GM19099 (cell line): Measurements from ENCODE around the gene ALPL.

ENCODE experiments used
- POLR2A ChIP-seq: IDR thresholded peaks from 3 replicates; pipeline ENCODE4 v1.6.1; 2011; ENCODE audit warnings: low read depth; ENCODE audit not compliant: insufficient read length; ENCODE audit errors: extremely low read depth

Gene ALPL

GRCh38 chr1:21616372-21616771 is 107.1 kb downstream of the ALPL start:
- TF ChIP-seq POLR2A, result no peak

- no peak for TF ChIP-seq POLR2A
These were observed 108.0 kb downstream of the ALPL start for GRCh38 chr1:21617126-21617738.

DNA sequence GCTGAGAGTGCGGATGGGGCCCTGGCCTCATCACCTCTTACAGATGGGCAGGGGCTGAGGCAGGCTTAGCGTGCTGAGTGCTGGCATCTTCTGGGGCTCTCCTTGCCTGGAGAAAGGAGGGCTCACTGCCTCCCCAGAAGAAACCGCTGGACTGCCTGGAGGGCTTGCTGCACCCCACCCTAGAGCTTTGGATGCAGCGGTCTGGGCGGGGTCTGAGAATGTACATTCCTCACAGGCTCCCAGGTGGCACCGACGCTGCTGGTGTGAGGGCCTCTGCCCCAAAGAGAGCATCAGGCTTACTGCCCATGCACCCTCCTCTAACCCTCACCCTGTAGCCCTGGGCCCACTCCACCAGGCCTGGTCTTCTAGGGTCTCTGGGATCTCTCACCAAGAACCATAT is 108.8 kb downstream of the ALPL start:
- no peak for TF ChIP-seq POLR2A

GRCh38 chr1:21618561-21619374 is 109.5 kb downstream of the ALPL start:
- TF ChIP-seq POLR2A, result no peak

- TF ChIP-seq POLR2A, result no peak
These were observed 110.2 kb downstream of the ALPL start for GRCh38 chr1:21619375-21619947.

- no peak for TF ChIP-seq POLR2A
These were observed 110.8 kb downstream of the ALPL start for GRCh38 chr1:21620011-21620410.

DNA sequence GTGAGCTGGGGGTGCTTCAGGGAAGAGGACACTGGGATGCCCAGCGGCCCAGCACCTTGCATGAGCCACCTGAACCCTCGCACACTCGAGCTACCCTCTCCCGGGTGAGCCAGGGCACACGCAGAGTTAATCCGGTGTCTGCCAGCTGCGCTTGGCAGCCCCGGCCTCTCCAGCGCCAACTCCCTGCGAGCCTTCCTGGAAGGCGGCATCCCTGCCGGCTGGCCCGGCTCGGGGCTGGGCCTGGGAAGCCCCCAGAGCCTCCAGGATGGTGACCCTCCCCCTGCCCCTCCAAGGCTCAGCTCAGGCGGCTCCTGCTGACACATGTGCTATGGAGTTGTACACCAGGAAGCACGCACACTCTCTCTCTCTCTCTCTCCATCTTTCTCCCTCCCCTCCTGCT is 111.3 kb downstream of the ALPL start:
- TF ChIP-seq POLR2A, result no peak

GRCh38 chr1:21621051-21621450 is 111.8 kb downstream of the ALPL start:
- no peak for TF ChIP-seq POLR2A

- no peak for TF ChIP-seq POLR2A
These were observed 112.7 kb downstream of the ALPL start for GRCh38 chr1:21621761-21622436.

- no peak for TF ChIP-seq POLR2A
These were observed 113.5 kb downstream of the ALPL start for GRCh38 chr1:21622466-21623315.

GRCh38 chr1:21623410-21623961 is 114.3 kb downstream of the ALPL start:
- TF ChIP-seq POLR2A, result no peak

DNA sequence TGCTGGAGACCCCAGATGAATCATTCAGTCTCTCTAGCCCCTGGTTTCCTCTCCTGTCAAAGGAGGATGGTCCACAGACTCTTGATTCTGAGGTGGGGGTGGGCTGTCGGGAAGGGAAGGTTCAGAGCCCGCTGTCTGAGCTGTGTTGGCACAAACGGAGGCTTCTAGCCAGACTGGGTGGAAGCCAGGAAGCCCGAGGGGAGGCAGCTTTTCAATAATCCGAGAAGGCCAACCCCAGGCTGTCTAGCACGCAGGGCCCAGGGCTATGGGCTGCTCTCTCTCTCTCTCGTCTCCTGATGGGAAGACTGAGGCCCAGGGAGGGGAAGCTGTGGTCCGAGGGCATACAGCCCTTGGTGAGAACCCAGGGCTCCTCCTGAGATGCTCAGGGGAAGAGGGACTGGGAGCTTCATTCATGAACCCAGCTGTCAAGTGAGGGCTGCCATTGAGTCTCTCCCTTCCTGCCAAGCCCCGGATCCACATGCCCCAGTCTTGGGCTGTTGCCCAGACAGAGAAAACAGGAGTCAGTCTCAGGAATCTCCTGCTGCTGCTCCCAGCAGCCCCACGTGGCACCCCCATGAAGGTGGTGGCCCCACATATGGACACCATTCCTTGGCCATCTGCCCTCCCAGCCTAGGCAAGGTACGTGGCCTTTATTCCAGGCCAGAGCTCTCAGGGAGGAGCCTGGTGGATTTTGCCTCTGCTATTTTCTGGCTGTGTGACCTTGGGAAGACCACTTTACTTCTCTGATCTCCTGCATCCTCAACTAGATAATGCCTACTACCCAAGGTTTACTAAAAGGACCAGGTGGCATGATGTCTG is 115.6 kb downstream of the ALPL start:
- TF ChIP-seq POLR2A, result no peak

DNA sequence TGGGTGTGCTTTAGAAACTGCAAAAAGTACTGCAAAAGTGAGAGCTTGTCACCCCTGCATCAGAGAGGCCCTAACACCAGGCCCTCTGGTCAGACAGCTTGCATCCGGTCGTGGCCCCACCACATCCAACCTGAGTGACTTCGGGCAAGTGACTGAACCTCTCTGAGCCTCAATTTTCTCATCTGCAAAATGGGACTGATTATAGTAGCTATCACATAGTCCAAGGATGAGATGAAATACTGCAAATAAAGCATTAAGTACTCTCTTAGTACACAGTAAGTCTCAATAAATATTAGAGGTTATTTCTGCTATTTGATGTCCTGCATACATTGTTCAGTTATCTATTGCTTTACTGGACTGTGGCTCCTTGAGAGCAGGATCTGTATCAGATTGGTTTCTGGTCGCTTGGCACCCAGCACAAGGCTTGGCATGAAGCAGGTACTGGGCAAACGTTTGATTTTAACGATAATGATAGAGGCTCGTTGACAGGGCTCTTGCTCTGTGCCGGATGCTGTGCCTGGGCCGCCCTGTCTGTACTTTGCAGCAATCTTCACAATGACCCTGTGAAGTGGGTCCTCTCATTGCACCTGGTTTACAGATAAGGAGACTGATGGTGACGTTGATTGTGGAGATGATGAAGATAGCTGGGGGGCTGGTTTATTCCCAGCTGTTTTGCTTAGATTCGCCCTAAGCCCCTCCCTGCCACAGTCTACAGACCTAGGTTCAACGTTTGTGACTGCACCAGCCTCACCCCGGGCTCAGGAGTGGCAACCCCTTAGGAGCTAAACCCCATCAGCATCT is 116.4 kb downstream of the ALPL start:
- TF ChIP-seq POLR2A, result no peak
